ENCODE data around the gene GOLGA6C. TPM values are rescaled to one million over a fixed set of nuclear protein-coding genes. Genes with fewer than 3 reads are reported as not detected.
A peak's percentile ranks its signal among the peaks of the same experiment; 100 is the strongest.
"Not testable (repeated sequence)": the region's sequence is repeated elsewhere in the genome, so short reads cannot be mapped to it uniquely, and the experiment has no call there.

The GOLGA6C gene
- total RNA-seq, 2 experiments from 2014 or later, result 0.28 TPM; not detected in 1

DNA sequence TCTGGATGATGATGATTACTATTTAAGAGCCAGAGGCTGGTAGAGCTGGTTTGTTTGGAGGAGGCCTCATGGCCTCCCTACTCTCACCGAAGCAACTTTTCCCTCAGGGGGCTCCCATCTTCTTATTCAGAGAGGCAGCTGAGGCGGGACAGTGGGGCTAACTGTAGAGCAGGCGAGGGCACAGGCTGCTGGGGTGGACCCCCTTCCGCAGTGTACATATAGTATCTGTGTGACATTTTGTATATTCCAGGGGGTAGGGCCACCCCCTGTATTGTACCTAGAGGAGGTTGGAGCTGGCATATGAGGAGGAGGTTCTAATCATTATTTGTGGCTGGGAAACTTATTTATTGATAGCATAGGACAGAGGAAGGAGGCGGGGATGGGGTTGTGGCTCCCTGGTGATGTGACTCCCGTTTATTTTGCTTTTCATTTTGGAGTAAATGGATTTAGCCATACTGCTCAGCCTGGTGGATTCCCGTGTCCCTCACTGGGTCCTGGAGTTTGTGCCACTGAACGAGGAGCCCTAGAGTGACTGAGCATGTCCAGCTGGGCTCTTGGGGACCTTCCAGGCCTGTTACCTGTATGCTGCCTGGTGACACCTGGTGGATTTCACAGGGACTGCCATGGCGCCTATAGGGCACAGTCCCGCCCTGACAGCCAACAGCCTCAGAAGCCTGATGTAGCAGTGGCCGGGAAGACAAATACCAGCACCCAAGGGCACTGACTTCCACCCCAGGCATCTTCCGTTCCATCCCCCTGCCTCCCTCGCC is 40.6 kb downstream of the GOLGA6C start:
- H3K27ac ChIP-seq (ENCODE audit: low read depth, low read length, poor library complexity, severe bottlenecking); H3K4me2 ChIP-seq (ENCODE audit: low read length); H3K79me2 ChIP-seq (ENCODE audit: insufficient read depth, low read depth, low read length); H3K36me3 ChIP-seq (ENCODE audit: insufficient read depth, low read length); H3K9me2 ChIP-seq (ENCODE audit: insufficient read depth, low read length); H3K4me3 ChIP-seq (ENCODE audit: low read depth, low read length, poor library complexity, severe bottlenecking); intact Hi-C loops (cut with micrococcal nuclease; ENCODE audit: unreplicated experiment); BruUV-seq (replicated peaks); CTCF ChIA-PET (ENCODE audit: unreplicated experiment); POLR2A ChIA-PET; DNase-seq (ENCODE audit: low spot score); H3K9me3 ChIP-seq (ENCODE audit: low read length); H2AFZ ChIP-seq (ENCODE audit: low read length); H3K4me1 ChIP-seq (ENCODE audit: insufficient read depth, low read length, poor library complexity, severe bottlenecking); H4K20me1 ChIP-seq (ENCODE audit: insufficient read depth, low read length): not testable (repeated sequence)

DNA sequence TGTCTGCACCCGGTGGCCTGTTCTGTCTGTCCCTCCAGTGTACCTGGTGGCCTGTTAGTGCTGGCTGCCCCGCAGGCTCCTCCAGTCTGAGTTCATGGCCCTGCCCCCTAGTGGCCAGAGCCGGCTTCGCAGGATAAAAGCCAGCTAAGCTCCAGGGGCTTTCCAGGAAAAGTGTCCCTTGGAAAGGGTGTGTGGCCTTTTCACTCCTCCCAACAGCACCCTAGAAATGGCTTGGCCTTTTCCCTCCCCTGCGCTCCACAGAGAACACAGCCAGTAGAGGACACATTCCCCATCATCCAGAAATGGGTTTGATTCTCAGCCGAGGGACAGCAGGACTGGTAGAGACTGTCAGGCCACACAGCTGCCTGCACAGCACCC is 41.2 kb downstream of the GOLGA6C start:
- TF ChIP-seq, protein P1, sequence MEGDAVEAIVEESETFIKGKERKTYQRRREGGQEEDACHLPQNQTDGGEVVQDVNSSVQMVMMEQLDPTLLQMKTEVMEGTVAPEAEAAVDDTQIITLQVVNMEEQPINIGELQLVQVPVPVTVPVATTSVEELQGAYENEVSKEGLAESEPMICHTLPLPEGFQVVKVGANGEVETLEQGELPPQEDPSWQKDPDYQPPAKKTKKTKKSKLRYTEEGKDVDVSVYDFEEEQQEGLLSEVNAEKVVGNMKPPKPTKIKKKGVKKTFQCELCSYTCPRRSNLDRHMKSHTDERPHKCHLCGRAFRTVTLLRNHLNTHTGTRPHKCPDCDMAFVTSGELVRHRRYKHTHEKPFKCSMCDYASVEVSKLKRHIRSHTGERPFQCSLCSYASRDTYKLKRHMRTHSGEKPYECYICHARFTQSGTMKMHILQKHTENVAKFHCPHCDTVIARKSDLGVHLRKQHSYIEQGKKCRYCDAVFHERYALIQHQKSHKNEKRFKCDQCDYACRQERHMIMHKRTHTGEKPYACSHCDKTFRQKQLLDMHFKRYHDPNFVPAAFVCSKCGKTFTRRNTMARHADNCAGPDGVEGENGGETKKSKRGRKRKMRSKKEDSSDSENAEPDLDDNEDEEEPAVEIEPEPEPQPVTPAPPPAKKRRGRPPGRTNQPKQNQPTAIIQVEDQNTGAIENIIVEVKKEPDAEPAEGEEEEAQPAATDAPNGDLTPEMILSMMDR (conservative IDR thresholded peaks at IDR 0.05; ENCODE audit: low read length), result peak; percentile 62
- H4K20me1 ChIP-seq (ENCODE audit: insufficient read depth, low read length); H3K79me2 ChIP-seq (ENCODE audit: insufficient read depth, low read depth, low read length); H3K4me1 ChIP-seq (ENCODE audit: insufficient read depth, low read length, poor library complexity, severe bottlenecking); H3K9me3 ChIP-seq (ENCODE audit: low read length); BruUV-seq (replicated peaks); H3K36me3 ChIP-seq (ENCODE audit: insufficient read depth, low read length); H2AFZ ChIP-seq (ENCODE audit: low read length); H3K27ac ChIP-seq (ENCODE audit: low read depth, low read length, poor library complexity, severe bottlenecking); DNase-seq (ENCODE audit: low spot score); intact Hi-C loops (cut with micrococcal nuclease; ENCODE audit: unreplicated experiment); H3K4me3 ChIP-seq (ENCODE audit: low read depth, low read length, poor library complexity, severe bottlenecking); H3K9me2 ChIP-seq (ENCODE audit: insufficient read depth, low read length); POLR2A ChIA-PET; H3K4me2 ChIP-seq (ENCODE audit: low read length); CTCF ChIA-PET (ENCODE audit: unreplicated experiment): not testable (repeated sequence)

DNA sequence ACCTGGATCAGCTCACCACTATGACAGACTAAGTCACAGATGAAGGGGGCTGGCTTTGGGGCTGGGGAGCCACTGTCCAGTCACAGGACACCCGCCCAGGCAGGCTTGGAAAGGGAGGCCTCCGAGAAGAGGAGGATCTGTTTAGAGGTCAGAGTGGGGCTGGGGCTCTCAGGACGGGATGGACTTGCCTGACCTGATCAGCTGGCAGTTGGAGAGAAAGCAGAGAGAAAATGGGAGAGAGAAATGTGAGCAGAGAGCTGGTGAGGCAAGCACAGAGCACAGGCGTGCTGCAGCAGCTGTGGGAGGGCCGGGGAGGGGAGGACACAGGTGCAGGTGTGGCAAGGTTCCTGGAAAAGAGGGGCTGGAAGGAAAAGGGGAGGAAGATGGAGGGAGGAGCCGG is 41.9 kb downstream of the GOLGA6C start:
- intact Hi-C loops (cut with micrococcal nuclease; ENCODE audit: unreplicated experiment), result loop anchor here (10.0 kb wide), 2 partner anchors 55 to 275 kb away; partner anchors contain the start of gene PPCDC
- H3K4me2 ChIP-seq (ENCODE audit: low read length); H3K79me2 ChIP-seq (ENCODE audit: insufficient read depth, low read depth, low read length); H3K4me3 ChIP-seq (ENCODE audit: low read depth, low read length, poor library complexity, severe bottlenecking); BruUV-seq (replicated peaks); H3K27ac ChIP-seq (ENCODE audit: low read depth, low read length, poor library complexity, severe bottlenecking); H3K9me3 ChIP-seq (ENCODE audit: low read length); CTCF ChIA-PET (ENCODE audit: unreplicated experiment); H3K9me2 ChIP-seq (ENCODE audit: insufficient read depth, low read length); DNase-seq (ENCODE audit: low spot score); H3K4me1 ChIP-seq (ENCODE audit: insufficient read depth, low read length, poor library complexity, severe bottlenecking); H3K36me3 ChIP-seq (ENCODE audit: insufficient read depth, low read length); H2AFZ ChIP-seq (ENCODE audit: low read length); H4K20me1 ChIP-seq (ENCODE audit: insufficient read depth, low read length); POLR2A ChIA-PET: not testable (repeated sequence)

DNA sequence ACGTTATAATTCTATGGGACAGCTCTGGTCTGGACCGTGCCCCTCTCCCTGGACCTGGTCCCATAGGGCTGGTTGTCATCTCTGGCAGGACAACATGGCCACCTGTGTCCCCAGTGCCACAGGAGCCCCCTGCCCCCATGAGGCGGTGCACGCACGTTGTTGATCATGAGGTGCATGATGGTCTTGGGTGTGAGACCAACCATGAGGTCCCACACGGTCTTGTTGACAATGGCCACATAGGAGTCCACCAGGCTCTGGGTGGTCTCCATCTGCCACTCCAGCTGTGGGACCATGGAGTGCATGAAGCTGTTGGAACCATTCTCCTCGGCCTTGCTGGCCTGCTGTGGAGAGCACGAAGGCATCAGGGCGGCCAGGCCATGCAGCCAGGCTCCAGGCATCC is 44.2 kb downstream of the GOLGA6C start:
- Histone ChIP-seq H3K4me2 (ENCODE audit: low read length) (no peak overlapping the region), H4K20me1 (ENCODE audit: insufficient read depth, low read length) (no peaks in the 10 kb centered on the region), H3K4me3 (ENCODE audit: low read depth, low read length, poor library complexity, severe bottlenecking) (no peak overlapping the region), H3K27ac (ENCODE audit: low read depth, low read length, poor library complexity, severe bottlenecking) (no peak overlapping the region), H3K36me3 (ENCODE audit: insufficient read depth, low read length) (no peaks in the 10 kb centered on the region), H2AFZ (ENCODE audit: low read length) (no peak overlapping the region), H3K79me2 (ENCODE audit: insufficient read depth, low read depth, low read length) (no peaks in the 10 kb centered on the region), H3K9me3 (ENCODE audit: low read length) (no peaks in the 10 kb centered on the region), H3K9me2 (ENCODE audit: insufficient read depth, low read length) (no peaks in the 10 kb centered on the region), H3K4me1 (ENCODE audit: insufficient read depth, low read length, poor library complexity, severe bottlenecking) (no peaks in the 10 kb centered on the region)
- no TSS peak for BruUV-seq (replicated peaks)
- intact Hi-C loops (cut with micrococcal nuclease; ENCODE audit: unreplicated experiment), result loop anchor here (10.0 kb wide), 2 partner anchors 58 to 278 kb away; partner anchors contain the start of gene PPCDC
- DNase-seq (ENCODE audit: low spot score), result no peak
- CTCF ChIA-PET (ENCODE audit: unreplicated experiment), result no interaction called here
- POLR2A ChIA-PET, result no interaction called here
- no peak for TF ChIP-seq EZH2phosphoT487 (IDR thresholded peaks at IDR 0.05; ENCODE audit: borderline replicate concordance, low read depth, low read length)
- TF ChIP-seq, protein P1 (conservative IDR thresholded peaks at IDR 0.05; ENCODE audit: low read length), result no peak

DNA sequence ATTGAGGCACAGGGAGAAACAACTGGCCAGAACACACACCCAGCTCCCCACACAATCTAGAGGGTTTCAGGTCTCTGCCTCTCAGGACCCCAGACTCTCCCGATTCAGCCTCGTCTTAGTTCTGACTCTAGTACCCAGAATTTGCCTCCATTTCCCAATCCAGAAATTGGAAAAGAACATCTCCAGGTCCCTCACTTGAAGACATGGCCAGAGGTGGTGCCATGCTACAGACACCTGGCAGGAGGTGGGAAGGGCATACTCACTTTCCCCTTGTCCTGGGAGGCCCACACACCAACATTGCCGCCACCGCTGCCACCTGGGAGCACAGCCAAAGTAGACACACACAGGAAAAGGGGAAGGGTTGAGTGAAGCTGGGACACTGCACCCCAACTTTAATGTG is 44.6 kb downstream of the GOLGA6C start:
- CTCF ChIA-PET (ENCODE audit: unreplicated experiment); H3K4me2 ChIP-seq (ENCODE audit: low read length); H3K79me2 ChIP-seq (ENCODE audit: insufficient read depth, low read depth, low read length); H3K36me3 ChIP-seq (ENCODE audit: insufficient read depth, low read length); H2AFZ ChIP-seq (ENCODE audit: low read length); H4K20me1 ChIP-seq (ENCODE audit: insufficient read depth, low read length); H3K4me3 ChIP-seq (ENCODE audit: low read depth, low read length, poor library complexity, severe bottlenecking); POLR2A ChIA-PET; DNase-seq (ENCODE audit: low spot score); BruUV-seq (replicated peaks); H3K9me2 ChIP-seq (ENCODE audit: insufficient read depth, low read length); H3K4me1 ChIP-seq (ENCODE audit: insufficient read depth, low read length, poor library complexity, severe bottlenecking); H3K27ac ChIP-seq (ENCODE audit: low read depth, low read length, poor library complexity, severe bottlenecking); H3K9me3 ChIP-seq (ENCODE audit: low read length): not testable (repeated sequence)
- intact Hi-C loops (cut with micrococcal nuclease; ENCODE audit: unreplicated experiment), result loop anchor here (10.0 kb wide), 2 partner anchors 58 to 278 kb away; partner anchors contain the start of gene PPCDC
